Upper lobe of right lung (tissue), 1 donor: ENCODE measurements around the gene PTAR1. TPM values are rescaled to one million over a fixed set of nuclear protein-coding genes. Genes with fewer than 3 reads are reported as not detected.

Experiments
- ATAC-seq: fragments of 200-7000 bp; cut with Tn5 transposase; one replicate; pipeline ENCODE4 v1.9.1; 2020; ENCODE audit warnings: mild to moderate bottlenecking, moderate library complexity
- DNase-seq: peaks from one replicate; pipeline ENCODE4 v3.0.0-alpha.2; 2020
- H3K27ac ChIP-seq: fragments of 200-600 bp; one replicate; pipeline ENCODE4 v1.8.0; 2022
- H3K27me3 ChIP-seq: fragments of 200-600 bp; one replicate; pipeline ENCODE4 v1.8.0; 2022; ENCODE audit warnings: mild to moderate bottlenecking
- H3K36me3 ChIP-seq: fragments of 200-600 bp; one replicate; pipeline ENCODE4 v1.8.0; 2022
- H3K4me1 ChIP-seq: fragments of 200-600 bp; one replicate; pipeline ENCODE4 v1.8.0; 2022
- H3K4me3 ChIP-seq: fragments of 200-600 bp; one replicate; pipeline ENCODE4 v1.8.0; 2022; ENCODE audit warnings: mild to moderate bottlenecking
- H3K9me3 ChIP-seq: fragments of 200-600 bp; one replicate; pipeline ENCODE4 v1.8.0; 2022
- intact Hi-C: fragments of 100-400 bp; cut with DNase I; formaldehyde crosslinking; loops from one replicate; pipeline ENCODE4 v1.11.0; 2022
- total RNA-seq: library from RNA; stranded (reverse); fragmentation: NEBNext Ultra II Directional; extraction: Animal tissue kit (Norgen Biotek cat#: 25700); gene quantifications from one replicate; pipeline ENCODE4 v1.2.1, GENCODE V29; 2021
- TF ChIP-seq, protein P1 (sequence below): fragments of 200-600 bp; IDR thresholded peaks from one replicate; pipeline ENCODE4 v1.8.0; 2022; ENCODE audit warnings: antibody characterized with exemption
- donor health status: DM: no; HTN: yes; CAD: no; lungs with severe emphysema.

The PTAR1 gene
- total RNA-seq, 1 donor from 2014 or later, result 48.9 TPM

GRCh38 chr9:69672596-69673310 lies 87.1 kb downstream of the PTAR1 start:
- ATAC-seq (peak; percentile 93), DNase-seq (peak; percentile 92)
- Histone ChIP-seq H3K27me3 (no peaks in the 10 kb centered on the region), H3K27ac (peak overlapping the region; percentile 49), H3K36me3 (no peaks in the 10 kb centered on the region), H3K4me3 (peak overlapping the region; percentile 81), H3K9me3 (no peaks in the 10 kb centered on the region), H3K4me1 (peaks cover 5% of the 10 kb centered on the region)
- intact Hi-C loops, result no loop called here
- TF ChIP-seq, protein P1, sequence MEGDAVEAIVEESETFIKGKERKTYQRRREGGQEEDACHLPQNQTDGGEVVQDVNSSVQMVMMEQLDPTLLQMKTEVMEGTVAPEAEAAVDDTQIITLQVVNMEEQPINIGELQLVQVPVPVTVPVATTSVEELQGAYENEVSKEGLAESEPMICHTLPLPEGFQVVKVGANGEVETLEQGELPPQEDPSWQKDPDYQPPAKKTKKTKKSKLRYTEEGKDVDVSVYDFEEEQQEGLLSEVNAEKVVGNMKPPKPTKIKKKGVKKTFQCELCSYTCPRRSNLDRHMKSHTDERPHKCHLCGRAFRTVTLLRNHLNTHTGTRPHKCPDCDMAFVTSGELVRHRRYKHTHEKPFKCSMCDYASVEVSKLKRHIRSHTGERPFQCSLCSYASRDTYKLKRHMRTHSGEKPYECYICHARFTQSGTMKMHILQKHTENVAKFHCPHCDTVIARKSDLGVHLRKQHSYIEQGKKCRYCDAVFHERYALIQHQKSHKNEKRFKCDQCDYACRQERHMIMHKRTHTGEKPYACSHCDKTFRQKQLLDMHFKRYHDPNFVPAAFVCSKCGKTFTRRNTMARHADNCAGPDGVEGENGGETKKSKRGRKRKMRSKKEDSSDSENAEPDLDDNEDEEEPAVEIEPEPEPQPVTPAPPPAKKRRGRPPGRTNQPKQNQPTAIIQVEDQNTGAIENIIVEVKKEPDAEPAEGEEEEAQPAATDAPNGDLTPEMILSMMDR, result peak; percentile 86

- TF ChIP-seq, protein P1, result no peak
- Histone ChIP-seq H3K9me3 (no peaks in the 10 kb centered on the region), H3K27me3 (no peaks in the 10 kb centered on the region), H3K4me3 (peak within 1 kb of the TSS; percentile 81), H3K36me3 (no peaks in the 10 kb centered on the region), H3K27ac (peak within 1 kb of the TSS; percentile 49), H3K4me1 (peaks cover 5% of the 10 kb centered on the region)
- DNase-seq (peak; percentile 81), ATAC-seq (peak; percentile 81)
- intact Hi-C loops, result no loop called here
Measured at GRCh38 chr9:69671879-69672595, 87.8 kb downstream of the PTAR1 start, which contains the start of gene APBA1. APBA1 (minus strand) TSS chr9:69672371.

DNA sequence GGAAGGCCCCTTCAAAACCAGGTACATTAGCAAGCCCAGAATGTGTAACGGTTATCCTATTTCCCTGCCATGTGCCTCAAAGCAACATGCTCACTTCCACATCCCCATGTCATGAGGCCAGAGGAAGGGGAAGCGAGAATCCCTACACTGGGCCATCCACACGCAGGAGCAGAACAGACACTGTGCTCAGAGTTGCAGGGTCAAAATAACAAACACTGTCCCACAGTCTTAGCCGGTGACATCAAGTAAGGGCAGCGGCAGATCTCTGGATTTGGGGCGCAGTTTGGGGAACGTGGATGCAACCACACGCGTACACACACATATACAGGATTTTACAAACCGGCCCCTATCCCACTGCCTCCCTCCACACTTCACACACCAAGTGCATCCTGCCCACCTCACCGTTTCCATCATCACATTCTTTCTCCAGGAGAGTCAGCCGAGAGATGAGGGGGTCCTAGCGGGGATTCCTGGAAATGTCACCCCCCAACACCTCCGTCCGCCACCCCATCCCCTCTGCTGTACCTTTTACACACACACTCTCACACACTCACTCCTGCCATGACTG lies 88.4 kb downstream of the PTAR1 start:
- Histone ChIP-seq H3K27ac (no peak overlapping the region), H3K4me1 (peaks cover 5% of the 10 kb centered on the region), H3K9me3 (no peaks in the 10 kb centered on the region), H3K36me3 (no peaks in the 10 kb centered on the region), H3K4me3 (peak overlapping the region; percentile 81), H3K27me3 (no peaks in the 10 kb centered on the region)
- DNase-seq, result no peak
- intact Hi-C loops, result no loop called here
- peak; percentile 34 for ATAC-seq
- TF ChIP-seq, protein P1, result no peak

DNA sequence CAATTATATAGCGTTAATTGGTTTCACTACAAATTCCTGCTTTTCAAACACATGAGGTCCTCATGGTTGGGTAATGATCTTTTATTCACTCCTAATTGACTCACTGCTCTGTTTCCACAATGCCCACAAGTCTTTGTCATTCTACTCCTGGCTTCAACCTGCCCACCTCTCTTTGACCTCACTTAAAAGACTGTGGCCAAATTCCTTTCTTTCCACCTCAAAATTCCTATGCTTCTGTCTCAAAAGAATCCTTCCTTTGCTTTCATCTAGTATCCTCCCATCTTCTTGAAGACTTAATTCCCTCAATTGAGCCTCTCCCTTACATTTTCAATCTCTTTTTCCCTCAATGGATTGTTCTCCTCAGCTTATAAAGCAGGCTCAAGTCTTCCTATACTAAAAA lies 92.5 kb downstream of the PTAR1 start:
- intact Hi-C loops, result no loop called here
- DNase-seq, result no peak
- H3K4me3 ChIP-seq, result no peak overlapping the region
- no peaks in the 10 kb centered on the region for H3K36me3 ChIP-seq
- H3K9me3 ChIP-seq, result no peaks in the 10 kb centered on the region
- TF ChIP-seq, protein P1, result no peak
- H3K4me1 ChIP-seq, result peaks cover 5% of the 10 kb centered on the region
- no peak for ATAC-seq
- H3K27me3 ChIP-seq, result no peaks in the 10 kb centered on the region
- no peak overlapping the region for H3K27ac ChIP-seq

DNA sequence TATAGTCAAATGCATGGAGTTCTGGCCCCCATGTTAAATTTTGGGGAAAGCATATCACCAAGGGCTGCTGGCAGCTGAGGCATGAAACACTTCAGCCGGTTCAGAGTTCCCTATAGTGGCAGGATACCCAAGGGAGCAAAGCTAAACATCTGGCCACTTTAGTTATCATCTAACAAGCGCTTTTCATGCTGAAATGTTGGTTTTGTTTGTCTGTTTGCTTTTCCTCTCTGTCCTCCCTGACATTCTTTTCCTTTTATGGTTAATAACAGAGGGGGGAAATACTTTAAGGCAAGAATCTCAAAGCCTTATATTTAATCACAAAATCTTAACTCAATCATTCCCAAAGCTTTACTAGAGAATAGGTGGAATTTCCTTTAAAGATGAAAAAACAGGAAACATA lies 99.5 kb downstream of the PTAR1 start:
- no peaks in the 10 kb centered on the region for H3K27me3 ChIP-seq
- no peak for DNase-seq
- no peak overlapping the region for H3K4me3 ChIP-seq
- H3K27ac ChIP-seq, result no peak overlapping the region
- TF ChIP-seq, protein P1, result no peak
- no peak for ATAC-seq
- intact Hi-C loops, result no loop called here
- no peaks in the 10 kb centered on the region for H3K36me3 ChIP-seq
- H3K4me1 ChIP-seq, result no peaks in the 10 kb centered on the region
- H3K9me3 ChIP-seq, result no peaks in the 10 kb centered on the region

Other genes with a start within 250 kb of the PTAR1 start
- 6.2 TPM for gene APBA1, start 87.6 kb downstream of the PTAR1 start, total RNA-seq
- gene CFAP95, start 60.8 kb upstream of the PTAR1 start, total RNA-seq, result not detected